H1 (cell line): Measurements from ENCODE around the gene STRN.

Experiments
- POLR2A ChIP-seq, 2 experiments: IDR thresholded peaks; 1 replicate in 1 of 2; 2 replicates in 1 of 2; pipeline ENCODE4 v1.6.1; 2011; ENCODE audit warnings: low read depth in 2 of 2, low read length in 2 of 2, mild to moderate bottlenecking in 2 of 2; ENCODE audit errors: control extremely low read depth in 1 of 2
- SP1 ChIP-seq: IDR thresholded peaks from 2 replicates; pipeline ENCODE4 v1.6.1; 2011; ENCODE audit warnings: low read depth, low read length
- TF ChIP-seq, protein P1 (sequence below), 3 experiments: IDR thresholded peaks; 1 replicate in 2 of 3; 2 replicates in 1 of 3; pipeline versions ENCODE4 v1.5.1 to v1.6.1; 2011; ENCODE audit warnings: low read length in 3 of 3, mild to moderate bottlenecking in 3 of 3, inconsistent platforms in 2 of 3, low read depth in 1 of 3, moderate library complexity in 1 of 3; ENCODE audit not compliant: insufficient read depth in 1 of 3; ENCODE audit errors: control extremely low read depth in 1 of 3
- TF ChIP-seq, protein P2 (sequence below): IDR thresholded peaks from 2 replicates; pipeline ENCODE4 v1.6.1; 2012; ENCODE audit warnings: inconsistent platforms

DNA sequence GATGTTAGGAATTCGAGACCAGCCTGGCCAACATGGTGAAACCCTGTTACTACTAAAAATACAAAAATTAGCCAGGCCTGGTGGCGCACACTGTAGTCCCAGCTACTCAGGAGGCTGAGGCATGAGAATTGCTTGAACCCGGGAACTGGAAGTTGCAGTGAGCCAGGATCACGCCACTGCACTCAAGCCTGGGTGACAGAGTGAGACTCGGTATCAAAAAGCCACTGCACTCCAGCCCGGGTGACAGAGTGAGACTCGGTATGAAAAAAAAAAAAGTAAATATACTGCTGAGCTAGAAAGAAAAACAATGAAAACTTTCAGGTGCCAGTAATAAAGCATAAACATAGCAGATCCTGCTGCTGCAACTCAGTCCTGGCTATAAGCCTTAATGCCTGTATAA is 73.5 kb downstream of the STRN start:
- TF ChIP-seq POLR2A (IDR thresholded peaks at IDR 0.05; ENCODE audit: control extremely low read depth in 1 of 2, low read depth in 2 of 2, low read length in 2 of 2) = no peak
- TF ChIP-seq, protein P1, sequence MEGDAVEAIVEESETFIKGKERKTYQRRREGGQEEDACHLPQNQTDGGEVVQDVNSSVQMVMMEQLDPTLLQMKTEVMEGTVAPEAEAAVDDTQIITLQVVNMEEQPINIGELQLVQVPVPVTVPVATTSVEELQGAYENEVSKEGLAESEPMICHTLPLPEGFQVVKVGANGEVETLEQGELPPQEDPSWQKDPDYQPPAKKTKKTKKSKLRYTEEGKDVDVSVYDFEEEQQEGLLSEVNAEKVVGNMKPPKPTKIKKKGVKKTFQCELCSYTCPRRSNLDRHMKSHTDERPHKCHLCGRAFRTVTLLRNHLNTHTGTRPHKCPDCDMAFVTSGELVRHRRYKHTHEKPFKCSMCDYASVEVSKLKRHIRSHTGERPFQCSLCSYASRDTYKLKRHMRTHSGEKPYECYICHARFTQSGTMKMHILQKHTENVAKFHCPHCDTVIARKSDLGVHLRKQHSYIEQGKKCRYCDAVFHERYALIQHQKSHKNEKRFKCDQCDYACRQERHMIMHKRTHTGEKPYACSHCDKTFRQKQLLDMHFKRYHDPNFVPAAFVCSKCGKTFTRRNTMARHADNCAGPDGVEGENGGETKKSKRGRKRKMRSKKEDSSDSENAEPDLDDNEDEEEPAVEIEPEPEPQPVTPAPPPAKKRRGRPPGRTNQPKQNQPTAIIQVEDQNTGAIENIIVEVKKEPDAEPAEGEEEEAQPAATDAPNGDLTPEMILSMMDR (IDR thresholded peaks at IDR 0.05; ENCODE audit: control extremely low read depth in 1 of 3, insufficient read depth in 1 of 3, low read depth in 1 of 3, low read length in 3 of 3) = no peak
- TF ChIP-seq, protein P2, sequence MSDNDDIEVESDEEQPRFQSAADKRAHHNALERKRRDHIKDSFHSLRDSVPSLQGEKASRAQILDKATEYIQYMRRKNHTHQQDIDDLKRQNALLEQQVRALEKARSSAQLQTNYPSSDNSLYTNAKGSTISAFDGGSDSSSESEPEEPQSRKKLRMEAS = no peak
- no peak for TF ChIP-seq SP1
